ENCODE data around the gene NUAK1.

Gene NUAK1

GRCh38 chr12:106126441-106127337 lies 12.1 kb downstream of the NUAK1 start:
- Histone ChIP-seq H3K9ac (ENCODE audit: low read depth, low read length) (no peak overlapping the region), H3K9me3 (ENCODE audit: control insufficient read depth, insufficient read depth, low read length) (no peaks in the 10 kb centered on the region), H3K4me3 (ENCODE audit: low read depth, low read length) (no peak overlapping the region), H3K4me1 (ENCODE audit: control insufficient read depth, insufficient read depth, low read length) (peaks cover 8% of the 10 kb centered on the region), H3K36me3 (ENCODE audit: control insufficient read depth, insufficient read depth, low read length) (no peaks in the 10 kb centered on the region), H3K27me3 (ENCODE audit: control insufficient read depth, insufficient read depth, low read length) (no peaks in the 10 kb centered on the region)

- H3K9me3 ChIP-seq (ENCODE audit: control insufficient read depth, insufficient read depth, low read length): no peaks in the 10 kb centered on the region
- H3K4me3 ChIP-seq (ENCODE audit: low read depth, low read length): no peak overlapping the region
- peaks cover 5% of the 10 kb centered on the region for H3K4me1 ChIP-seq (ENCODE audit: control insufficient read depth, insufficient read depth, low read length)
- no peaks in the 10 kb centered on the region for H3K36me3 ChIP-seq (ENCODE audit: control insufficient read depth, insufficient read depth, low read length)
- H3K27me3 ChIP-seq (ENCODE audit: control insufficient read depth, insufficient read depth, low read length): no peaks in the 10 kb centered on the region
- H3K9ac ChIP-seq (ENCODE audit: low read depth, low read length): no peak overlapping the region
Measured at GRCh38 chr12:106125351-106126095, 13.2 kb downstream of the NUAK1 start.

- Histone ChIP-seq H3K36me3 (ENCODE audit: control insufficient read depth, insufficient read depth, low read length) (no peaks in the 10 kb centered on the region), H3K27me3 (ENCODE audit: control insufficient read depth, insufficient read depth, low read length) (no peaks in the 10 kb centered on the region), H3K4me1 (ENCODE audit: control insufficient read depth, insufficient read depth, low read length) (peaks cover 3% of the 10 kb centered on the region), H3K4me3 (ENCODE audit: low read depth, low read length) (no peak overlapping the region), H3K9me3 (ENCODE audit: control insufficient read depth, insufficient read depth, low read length) (no peaks in the 10 kb centered on the region), H3K9ac (ENCODE audit: low read depth, low read length) (no peak overlapping the region)
Measured at GRCh38 chr12:106123551-106124081, 15.1 kb downstream of the NUAK1 start.

- Histone ChIP-seq H3K27me3 (ENCODE audit: control insufficient read depth, insufficient read depth, low read length) (no peaks in the 10 kb centered on the region), H3K4me3 (ENCODE audit: low read depth, low read length) (no peak overlapping the region), H3K9ac (ENCODE audit: low read depth, low read length) (no peak overlapping the region), H3K4me1 (ENCODE audit: control insufficient read depth, insufficient read depth, low read length) (peaks cover 8% of the 10 kb centered on the region), H3K36me3 (ENCODE audit: control insufficient read depth, insufficient read depth, low read length) (no peaks in the 10 kb centered on the region), H3K9me3 (ENCODE audit: control insufficient read depth, insufficient read depth, low read length) (no peaks in the 10 kb centered on the region)
Measured at GRCh38 chr12:106123110-106123509, 15.6 kb downstream of the NUAK1 start.

GRCh38 chr12:106122004-106122403 lies 16.8 kb downstream of the NUAK1 start:
- H3K27me3 ChIP-seq (ENCODE audit: control insufficient read depth, insufficient read depth, low read length): no peaks in the 10 kb centered on the region
- H3K4me1 ChIP-seq (ENCODE audit: control insufficient read depth, insufficient read depth, low read length): peaks cover 8% of the 10 kb centered on the region
- H3K9me3 ChIP-seq (ENCODE audit: control insufficient read depth, insufficient read depth, low read length): no peaks in the 10 kb centered on the region
- H3K9ac ChIP-seq (ENCODE audit: low read depth, low read length): no peak overlapping the region
- no peaks in the 10 kb centered on the region for H3K36me3 ChIP-seq (ENCODE audit: control insufficient read depth, insufficient read depth, low read length)
- no peak overlapping the region for H3K4me3 ChIP-seq (ENCODE audit: low read depth, low read length)

GRCh38 chr12:106120519-106121105 lies 18.1 kb downstream of the NUAK1 start:
- H3K4me3 ChIP-seq (ENCODE audit: low read depth, low read length): no peak overlapping the region
- no peaks in the 10 kb centered on the region for H3K9me3 ChIP-seq (ENCODE audit: control insufficient read depth, insufficient read depth, low read length)
- no peaks in the 10 kb centered on the region for H3K27me3 ChIP-seq (ENCODE audit: control insufficient read depth, insufficient read depth, low read length)
- peaks cover 8% of the 10 kb centered on the region for H3K4me1 ChIP-seq (ENCODE audit: control insufficient read depth, insufficient read depth, low read length)
- H3K36me3 ChIP-seq (ENCODE audit: control insufficient read depth, insufficient read depth, low read length): no peaks in the 10 kb centered on the region
- H3K9ac ChIP-seq (ENCODE audit: low read depth, low read length): no peak overlapping the region

GRCh38 chr12:106119301-106119700 lies 19.5 kb downstream of the NUAK1 start:
- Histone ChIP-seq H3K9ac (ENCODE audit: low read depth, low read length) (no peak overlapping the region), H3K4me3 (ENCODE audit: low read depth, low read length) (no peak overlapping the region), H3K4me1 (ENCODE audit: control insufficient read depth, insufficient read depth, low read length) (peaks cover 8% of the 10 kb centered on the region), H3K27me3 (ENCODE audit: control insufficient read depth, insufficient read depth, low read length) (no peaks in the 10 kb centered on the region), H3K9me3 (ENCODE audit: control insufficient read depth, insufficient read depth, low read length) (no peaks in the 10 kb centered on the region), H3K36me3 (ENCODE audit: control insufficient read depth, insufficient read depth, low read length) (no peaks in the 10 kb centered on the region)

GRCh38 chr12:106118381-106119130 lies 20.2 kb downstream of the NUAK1 start:
- no peaks in the 10 kb centered on the region for H3K9me3 ChIP-seq (ENCODE audit: control insufficient read depth, insufficient read depth, low read length)
- H3K4me1 ChIP-seq (ENCODE audit: control insufficient read depth, insufficient read depth, low read length): peaks cover 8% of the 10 kb centered on the region
- H3K36me3 ChIP-seq (ENCODE audit: control insufficient read depth, insufficient read depth, low read length): no peaks in the 10 kb centered on the region
- no peak overlapping the region for H3K4me3 ChIP-seq (ENCODE audit: low read depth, low read length)
- H3K27me3 ChIP-seq (ENCODE audit: control insufficient read depth, insufficient read depth, low read length): no peaks in the 10 kb centered on the region
- H3K9ac ChIP-seq (ENCODE audit: low read depth, low read length): no peak overlapping the region

GRCh38 chr12:106115440-106115839 lies 23.3 kb downstream of the NUAK1 start:
- Histone ChIP-seq H3K4me3 (ENCODE audit: low read depth, low read length) (no peak overlapping the region), H3K4me1 (ENCODE audit: control insufficient read depth, insufficient read depth, low read length) (peaks cover 8% of the 10 kb centered on the region), H3K27me3 (ENCODE audit: control insufficient read depth, insufficient read depth, low read length) (no peaks in the 10 kb centered on the region), H3K9ac (ENCODE audit: low read depth, low read length) (no peak overlapping the region), H3K36me3 (ENCODE audit: control insufficient read depth, insufficient read depth, low read length) (no peaks in the 10 kb centered on the region), H3K9me3 (ENCODE audit: control insufficient read depth, insufficient read depth, low read length) (no peaks in the 10 kb centered on the region)

- H3K4me3 ChIP-seq (ENCODE audit: low read depth, low read length): no peak overlapping the region
- no peaks in the 10 kb centered on the region for H3K27me3 ChIP-seq (ENCODE audit: control insufficient read depth, insufficient read depth, low read length)
- no peak overlapping the region for H3K9ac ChIP-seq (ENCODE audit: low read depth, low read length)
- H3K36me3 ChIP-seq (ENCODE audit: control insufficient read depth, insufficient read depth, low read length): no peaks in the 10 kb centered on the region
- no peaks in the 10 kb centered on the region for H3K9me3 ChIP-seq (ENCODE audit: control insufficient read depth, insufficient read depth, low read length)
- peaks cover 14% of the 10 kb centered on the region for H3K4me1 ChIP-seq (ENCODE audit: control insufficient read depth, insufficient read depth, low read length)
Measured at GRCh38 chr12:106114447-106115068, 24.2 kb downstream of the NUAK1 start.

All from iPS-15b (cell line).